HCT116 (cell line): ENCODE results near the gene ADAMTS14. TPM values are rescaled to one million over a fixed set of nuclear protein-coding genes. Genes with fewer than 3 reads are reported as not detected.

Experiments
- ATAC-seq: fragments of 200-7000 bp; cut with Tn5 transposase; 2 replicates; pipeline ENCODE4 v1.9.1; 2020; ENCODE audit warnings: mild to moderate bottlenecking, moderate library complexity
- BruUV-seq: library from RNA; stranded (reverse); fragments of 400-500 nt; replicated peaks from 2 replicates; lab custom pipeline; 2021; lab: Mats Ljungman, UMichigan
- CTCF ChIA-PET: fragments of 300-600 bp; sonication (Branson Sonifier 250); formaldehyde crosslinking; loops from one replicate; lab custom pipeline; 2021; ENCODE audit warnings: antibody characterized with exemption; lab: Charles Lee
- POLR2A ChIA-PET: fragments of 300-600, 350-600 bp; sonication (Branson Sonifier 250); formaldehyde crosslinking; loops from one replicate; lab custom pipeline; 2021; ENCODE audit warnings: antibody characterized with exemption; lab: Charles Lee
- RAD21 ChIA-PET, 2 experiments: fragments of 300-600 bp; sonication (Branson Sonifier 250); formaldehyde crosslinking; loops; one replicate each; lab custom pipeline; 2023; ENCODE audit warnings: low total read pairs in 2 of 2; ENCODE audit not compliant: uncharacterized antibody in 2 of 2, unreplicated experiment in 2 of 2, low non-redundant PET in 1 of 2; lab: Charles Lee
- DNase-seq: peaks from one replicate; pipeline ENCODE4 v3.0.0-alpha.2; 2010; ENCODE audit warnings: low read depth, low spot score
- H2AFZ ChIP-seq: fragments of 200-600 bp; shearing (Covaris generic), sonication (generic); 2 replicates; pipeline ENCODE4 v1.6.1; 2017; ENCODE audit warnings: low read depth, mixed run types, mixed read lengths, antibody characterized with exemption, low read length; ENCODE audit not compliant: poor library complexity, severe bottlenecking
- H3K27ac ChIP-seq: 2 replicates; pipeline ENCODE4 v1.5.1; 2012; ENCODE audit warnings: low read depth, low read length
- H3K27me3 ChIP-seq: fragments of 200-600 bp; sonication (generic); 2 replicates; pipeline ENCODE4 v1.6.1; 2016; ENCODE audit warnings: mixed run types, low read length, mixed read lengths; ENCODE audit not compliant: insufficient read depth
- H3K36me3 ChIP-seq, 2 experiments: fragments of 200-500 bp in 1 of 2; fragments of 200-600 bp in 1 of 2; sonication (Bioruptor generic) in 1 of 2; sonication (generic) in 1 of 2; 2 replicates each; pipeline versions ENCODE4 v1.5.1 to v1.6.1; 2014 to 2016; ENCODE audit warnings: low read length in 2 of 2, inconsistent platforms in 1 of 2, mixed read lengths in 1 of 2, mixed run types in 1 of 2; ENCODE audit not compliant: insufficient read depth in 2 of 2, control insufficient read depth in 1 of 2
- H3K4me1 ChIP-seq, 2 experiments: fragments of 200-600 bp in 1 of 2; sonication (generic) in 1 of 2; 2 replicates each; pipeline versions ENCODE4 v1.5.1 to v1.6.1; 2012 to 2017; ENCODE audit warnings: low read length in 2 of 2, inconsistent platforms in 1 of 2, mild to moderate bottlenecking in 1 of 2, mixed read lengths in 1 of 2, mixed run types in 1 of 2, moderate library complexity in 1 of 2; ENCODE audit not compliant: insufficient read depth in 2 of 2, control insufficient read depth in 1 of 2
- H3K4me2 ChIP-seq: fragments of 200-600 bp; sonication (generic); 2 replicates; pipeline ENCODE4 v1.6.1; 2017; ENCODE audit warnings: mixed run types, low read length, mixed read lengths
- H3K4me3 ChIP-seq, 2 experiments: fragments of 200-600 bp in 1 of 2; sonication (generic) in 1 of 2; replicated peaks in 1 of 2; 2 replicates each; pipeline ENCODE4 v1.5.1; 2011 to 2016; ENCODE audit warnings: low read length in 2 of 2, control low read depth in 1 of 2, low read depth in 1 of 2, mild to moderate bottlenecking in 1 of 2, mixed read lengths in 1 of 2, mixed run types in 1 of 2
- H3K79me2 ChIP-seq: fragments of 200-600 bp; sonication (generic); 2 replicates; pipeline ENCODE4 v1.6.1; 2017; ENCODE audit warnings: mild to moderate bottlenecking, mixed run types, low read length, moderate library complexity, mixed read lengths; ENCODE audit not compliant: insufficient read depth
- H3K9ac ChIP-seq: fragments of 200-600 bp; sonication (generic); 2 replicates; pipeline ENCODE4 v1.6.1; 2016; ENCODE audit warnings: low read length, mixed read lengths
- H3K9me2 ChIP-seq: fragments of 200-600 bp; sonication (generic), shearing (Covaris generic); 2 replicates; pipeline ENCODE4 v1.6.1; 2017; ENCODE audit warnings: mixed run types, mild to moderate bottlenecking, moderate library complexity; ENCODE audit not compliant: insufficient read depth
- H3K9me3 ChIP-seq, 2 experiments: fragments of 200-500 bp in 1 of 2; fragments of 200-600 bp in 1 of 2; sonication (Bioruptor generic) in 1 of 2; sonication (generic) in 1 of 2; 2 replicates each; pipeline ENCODE4 v1.6.1; 2014 to 2017; ENCODE audit warnings: low read length in 2 of 2, mixed read lengths in 2 of 2, inconsistent platforms in 1 of 2, low read depth in 1 of 2, mild to moderate bottlenecking in 1 of 2, mixed run types in 1 of 2, moderate library complexity in 1 of 2; ENCODE audit not compliant: control insufficient read depth in 1 of 2, insufficient read depth in 1 of 2
- H4K20me1 ChIP-seq: fragments of 200-600 bp; sonication (generic), shearing (Covaris generic); 2 replicates; pipeline ENCODE4 v1.6.1; 2017; ENCODE audit warnings: mixed run types, mild to moderate bottlenecking, moderate library complexity; ENCODE audit not compliant: insufficient read depth
- CBX3 ChIP-seq: IDR thresholded peaks from 2 replicates; pipeline ENCODE4 v1.6.1; 2012; ENCODE audit warnings: low read depth
- EGR1 ChIP-seq: IDR thresholded peaks from 2 replicates; pipeline ENCODE4 v1.6.1; 2012; ENCODE audit warnings: low read depth
- ELF1 ChIP-seq: IDR thresholded peaks from 2 replicates; pipeline ENCODE4 v1.6.1; 2012; ENCODE audit warnings: low read depth, borderline replicate concordance
- EZH2phosphoT487 ChIP-seq: fragments of 200-600 bp; IDR thresholded peaks from 2 replicates; pipeline ENCODE4 v1.6.1; 2018; ENCODE audit warnings: antibody characterized with exemption, borderline replicate concordance
- FOSL1 ChIP-seq: IDR thresholded peaks from 2 replicates; pipeline ENCODE4 v1.6.1; 2012; ENCODE audit warnings: low read depth
- POLR2A ChIP-seq: IDR thresholded peaks from 2 replicates; pipeline ENCODE4 v1.7.0; 2011; ENCODE audit warnings: borderline replicate concordance; ENCODE audit not compliant: insufficient read depth, insufficient read length; ENCODE audit errors: extremely low read depth
- POLR2AphosphoS5 ChIP-seq: IDR thresholded peaks from 2 replicates; pipeline ENCODE4 v1.6.1; 2011; ENCODE audit warnings: mild to moderate bottlenecking, low read depth, low read length, moderate library complexity
- SRF ChIP-seq: IDR thresholded peaks from 2 replicates; pipeline ENCODE4 v1.6.1; 2012; ENCODE audit warnings: low read depth
- YY1 ChIP-seq: IDR thresholded peaks from 2 replicates; pipeline ENCODE4 v1.6.1; 2011; ENCODE audit warnings: low read length, low read depth, moderate library complexity, mild to moderate bottlenecking; ENCODE audit not compliant: insufficient replicate concordance; ENCODE audit errors: extremely low read depth
- ZFX ChIP-seq: fragments of 450-650 bp; IDR thresholded peaks from 2 replicates; pipeline ENCODE4 v1.6.1; 2017
- ZNF274 ChIP-seq: fragments of 200-500 bp; sonication (Bioruptor generic); IDR thresholded peaks from 2 replicates; pipeline ENCODE4 v1.6.1; 2014; ENCODE audit warnings: mild to moderate bottlenecking, low read depth, low read length, inconsistent platforms
- intact Hi-C: fragments of 100-400 bp; cut with micrococcal nuclease; formaldehyde crosslinking; loops from 2 replicates; pipeline ENCODE4 v1.10.0; 2022
- total RNA-seq: library from RNA; stranded (reverse); gene quantifications from one replicate; pipeline ENCODE4 v1.2.1, GENCODE V29; 2021; ENCODE audit not compliant: unreplicated experiment
- TF ChIP-seq, protein P1 (sequence below): IDR thresholded peaks from 2 replicates; pipeline ENCODE4 v1.6.1; 2012
- TF ChIP-seq, protein P2 (sequence below): IDR thresholded peaks from 2 replicates; pipeline ENCODE4 v1.6.1; 2012; ENCODE audit warnings: low read depth

ADAMTS14 gene
- total RNA-seq, 1 experiment from 2014 or later = 13.2 TPM

DNA sequence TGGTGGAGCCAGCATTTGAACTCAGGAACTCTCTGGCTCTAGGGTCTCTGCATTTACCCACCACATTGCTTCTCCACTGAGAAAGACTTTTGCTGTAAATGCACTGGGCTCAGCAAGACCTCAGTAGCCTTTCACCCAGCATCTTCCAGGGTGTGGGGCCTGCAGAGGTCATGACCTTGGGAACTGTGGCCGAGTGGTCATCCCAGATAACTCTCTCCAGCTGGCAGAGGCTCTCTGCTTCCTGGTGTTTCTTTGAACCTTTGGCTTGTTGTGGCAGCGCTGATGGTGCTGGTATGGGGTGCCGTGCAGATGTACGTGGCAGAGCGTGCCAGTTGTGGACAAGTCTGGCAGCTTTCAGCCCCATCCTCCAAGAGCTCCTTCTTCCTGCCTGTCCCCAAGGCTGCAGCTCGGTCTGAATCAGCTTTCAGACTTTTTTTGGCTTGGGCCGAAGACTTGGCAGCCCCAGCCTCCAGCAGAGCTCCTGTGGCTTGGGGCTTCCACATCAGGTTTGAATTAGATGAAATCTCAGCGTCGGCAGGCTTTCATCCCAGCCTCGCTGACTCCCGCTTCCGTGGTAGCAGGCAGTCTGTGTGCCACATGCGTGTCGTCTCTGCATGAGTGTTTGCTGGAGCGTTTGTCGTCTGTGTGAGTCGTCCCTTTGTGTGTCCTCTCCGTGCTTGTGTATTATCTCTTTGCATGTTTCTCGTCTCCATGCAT lies 21.5 kb downstream of the ADAMTS14 start:
- Histone ChIP-seq H3K9me2 (no peaks in the 10 kb centered on the region), H3K79me2 (peaks cover 10% of the 10 kb centered on the region; the same call in 1 of the 2 replicates), H3K27ac (no peak overlapping the region), H3K9ac (no peak overlapping the region), H3K4me2 (no peak overlapping the region), H4K20me1 (no peaks in the 10 kb centered on the region), H3K4me1 (peaks cover 0 to 39% of the 10 kb centered on the region in 2 experiments), H3K9me3 (no peaks in the 10 kb centered on the region), H3K36me3 (peaks cover 0 to 6% of the 10 kb centered on the region in 2 experiments; a peak in 1 of 4 replicates), H3K27me3 (no peaks in the 10 kb centered on the region), H2AFZ (no peak overlapping the region)
- ChIA-PET CTCF (no interaction called here), POLR2A (no interaction called here)
- intact Hi-C loops = no loop called here
- no TSS peak for BruUV-seq
- TF ChIP-seq, protein P1, sequence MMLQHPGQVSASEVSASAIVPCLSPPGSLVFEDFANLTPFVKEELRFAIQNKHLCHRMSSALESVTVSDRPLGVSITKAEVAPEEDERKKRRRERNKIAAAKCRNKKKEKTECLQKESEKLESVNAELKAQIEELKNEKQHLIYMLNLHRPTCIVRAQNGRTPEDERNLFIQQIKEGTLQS = no peak
- no peak for TF ChIP-seq ZFX
- TF ChIP-seq ZNF274 = no peak
- no peak for TF ChIP-seq YY1
- TF ChIP-seq, all 23 proteins: peak for 0
- RAD21 ChIA-PET = no interaction called here
- H3K4me3 ChIP-seq = no peak overlapping the region
- DNase-seq = no peak
- no peak for ATAC-seq

DNA sequence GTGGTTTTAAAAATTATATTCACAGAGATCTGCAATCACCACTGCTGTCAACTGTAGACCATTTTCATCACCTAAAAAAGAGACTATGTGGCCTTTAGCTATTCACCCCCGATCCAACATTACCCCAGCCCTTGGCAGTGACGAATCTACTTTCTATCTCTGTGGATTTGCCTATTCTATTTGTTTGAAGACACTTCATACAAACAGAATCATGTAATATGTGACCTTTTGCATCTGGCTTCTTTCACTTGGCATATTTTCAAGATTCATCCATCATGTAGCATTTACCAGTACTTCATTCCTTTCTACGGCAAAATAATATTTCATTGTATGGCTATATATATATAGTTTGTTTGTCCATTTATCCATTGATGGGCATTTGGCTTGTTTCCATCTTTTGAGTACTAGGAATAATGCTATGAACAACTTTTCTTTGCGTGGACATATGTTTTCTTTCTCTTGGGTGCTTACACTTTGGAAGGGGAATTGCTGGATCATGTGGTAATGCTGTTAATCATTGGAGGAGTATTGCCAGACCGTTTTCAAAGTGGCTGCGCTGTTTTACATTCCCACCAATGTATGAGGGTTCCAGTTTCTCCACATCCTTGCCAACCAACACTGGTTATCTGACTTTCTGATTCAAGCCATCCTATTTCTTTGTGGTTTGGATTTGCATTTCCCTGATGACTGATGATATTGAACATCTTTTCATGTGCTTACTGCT lies 22.3 kb downstream of the ADAMTS14 start:
- H3K4me3 ChIP-seq = no peak overlapping the region
- no peak for DNase-seq
- no peak for ATAC-seq
- intact Hi-C loops = no loop called here
- H3K27ac ChIP-seq = no peak overlapping the region
- H3K79me2 ChIP-seq = peaks cover 13% of the 10 kb centered on the region; the same call in 1 of the 2 replicates
- H3K36me3 ChIP-seq = peaks cover 0 to 4% of the 10 kb centered on the region in 2 experiments; a peak in 1 of 4 replicates
- no peaks in the 10 kb centered on the region for H4K20me1 ChIP-seq
- no peaks in the 10 kb centered on the region for H3K9me3 ChIP-seq
- H3K9ac ChIP-seq = no peak overlapping the region
- ChIA-PET CTCF (no interaction called here), RAD21 (no interaction called here), POLR2A (no interaction called here)
- peaks cover 3 to 47% of the 10 kb centered on the region in 2 experiments for H3K4me1 ChIP-seq
- BruUV-seq = no TSS peak
- no peak overlapping the region for H2AFZ ChIP-seq
- H3K27me3 ChIP-seq = no peaks in the 10 kb centered on the region
- H3K9me2 ChIP-seq = no peaks in the 10 kb centered on the region
- peak overlapping the region; percentile 22; the same call in 1 of the 2 replicates for H3K4me2 ChIP-seq
- TF ChIP-seq, protein P2, sequence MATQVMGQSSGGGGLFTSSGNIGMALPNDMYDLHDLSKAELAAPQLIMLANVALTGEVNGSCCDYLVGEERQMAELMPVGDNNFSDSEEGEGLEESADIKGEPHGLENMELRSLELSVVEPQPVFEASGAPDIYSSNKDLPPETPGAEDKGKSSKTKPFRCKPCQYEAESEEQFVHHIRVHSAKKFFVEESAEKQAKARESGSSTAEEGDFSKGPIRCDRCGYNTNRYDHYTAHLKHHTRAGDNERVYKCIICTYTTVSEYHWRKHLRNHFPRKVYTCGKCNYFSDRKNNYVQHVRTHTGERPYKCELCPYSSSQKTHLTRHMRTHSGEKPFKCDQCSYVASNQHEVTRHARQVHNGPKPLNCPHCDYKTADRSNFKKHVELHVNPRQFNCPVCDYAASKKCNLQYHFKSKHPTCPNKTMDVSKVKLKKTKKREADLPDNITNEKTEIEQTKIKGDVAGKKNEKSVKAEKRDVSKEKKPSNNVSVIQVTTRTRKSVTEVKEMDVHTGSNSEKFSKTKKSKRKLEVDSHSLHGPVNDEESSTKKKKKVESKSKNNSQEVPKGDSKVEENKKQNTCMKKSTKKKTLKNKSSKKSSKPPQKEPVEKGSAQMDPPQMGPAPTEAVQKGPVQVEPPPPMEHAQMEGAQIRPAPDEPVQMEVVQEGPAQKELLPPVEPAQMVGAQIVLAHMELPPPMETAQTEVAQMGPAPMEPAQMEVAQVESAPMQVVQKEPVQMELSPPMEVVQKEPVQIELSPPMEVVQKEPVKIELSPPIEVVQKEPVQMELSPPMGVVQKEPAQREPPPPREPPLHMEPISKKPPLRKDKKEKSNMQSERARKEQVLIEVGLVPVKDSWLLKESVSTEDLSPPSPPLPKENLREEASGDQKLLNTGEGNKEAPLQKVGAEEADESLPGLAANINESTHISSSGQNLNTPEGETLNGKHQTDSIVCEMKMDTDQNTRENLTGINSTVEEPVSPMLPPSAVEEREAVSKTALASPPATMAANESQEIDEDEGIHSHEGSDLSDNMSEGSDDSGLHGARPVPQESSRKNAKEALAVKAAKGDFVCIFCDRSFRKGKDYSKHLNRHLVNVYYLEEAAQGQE = no peak
- TF ChIP-seq EGR1 = no peak
- TF ChIP-seq POLR2AphosphoS5 = no peak
- TF ChIP-seq SRF = no peak
- no peak for TF ChIP-seq YY1
- TF ChIP-seq FOSL1 = no peak
- TF ChIP-seq EZH2phosphoT487 = no peak
- TF ChIP-seq POLR2A = no peak
- TF ChIP-seq CBX3 = no peak
- TF ChIP-seq ZFX = no peak
- TF ChIP-seq ELF1 = no peak
